Hematopoietic multipotent progenitor cell treated with erythropoietin and hydrocortisone succinate and interleukin-3 and kit ligand, for 8 days (in vitro differentiated cells): ENCODE results near the gene TIMM10B.
A peak's percentile ranks its signal among the peaks of the same experiment; 100 is the strongest.

Experiments used
- DNase-seq: peaks from one replicate; pipeline ENCODE4 v3.0.0-alpha.2; 2015

TIMM10B gene, protein sequence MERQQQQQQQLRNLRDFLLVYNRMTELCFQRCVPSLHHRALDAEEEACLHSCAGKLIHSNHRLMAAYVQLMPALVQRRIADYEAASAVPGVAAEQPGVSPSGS

DNA sequence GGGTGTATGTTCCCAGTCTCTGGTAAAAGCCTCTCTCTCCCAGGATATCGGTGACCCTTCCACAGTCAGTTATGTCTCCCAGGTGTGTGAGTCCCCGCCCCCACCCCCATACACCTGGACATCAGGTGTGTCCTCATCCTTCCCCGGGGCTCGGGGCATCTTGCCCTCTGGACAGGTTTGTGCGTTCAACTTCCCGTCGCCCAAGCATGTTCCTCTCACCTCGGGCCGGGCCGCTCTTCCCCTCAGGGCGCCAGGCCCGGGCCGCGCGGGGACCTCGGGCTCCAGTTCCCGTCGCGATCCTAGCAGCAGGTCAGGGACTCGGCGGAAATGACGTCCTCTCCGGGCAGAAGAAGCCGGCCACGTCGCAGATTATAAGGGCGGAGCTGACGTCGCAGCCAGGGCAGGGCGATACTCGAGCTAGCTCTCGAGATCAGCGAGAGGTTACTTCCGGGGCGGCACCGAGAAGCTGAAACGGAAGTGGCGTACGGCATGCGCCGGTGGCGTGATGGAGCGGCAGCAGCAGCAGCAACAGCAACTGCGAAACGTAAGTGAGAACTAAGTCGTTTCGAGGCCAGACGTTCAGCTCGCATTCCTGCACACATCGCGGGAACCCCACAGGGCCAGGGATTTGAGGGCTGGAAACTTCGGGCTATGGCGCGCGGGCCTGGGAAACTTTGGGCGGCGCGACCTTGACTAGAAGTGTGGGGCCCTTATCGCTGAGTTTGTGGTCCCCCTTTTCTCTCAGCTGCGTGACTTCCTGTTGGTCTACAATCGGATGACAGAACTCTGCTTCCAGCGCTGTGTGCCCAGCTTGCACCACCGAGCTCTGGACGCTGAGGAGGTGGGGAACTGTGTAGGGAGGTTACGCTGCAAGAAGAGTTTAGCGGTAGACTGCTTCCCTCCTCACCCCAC is at the start of gene TIMM10B, which contains the start of gene ARFIP2:
TIMM10B (plus strand) TSS at position 490 of the 912 bp plus-strand sequence; CDS start at position 506, 16 bp downstream.
ARFIP2 (minus strand) TSS at position 320 of the 912 bp plus-strand sequence. CDS start 910 bp downstream, outside the sequence.
- peak; percentile 98 for DNase-seq

DNA sequence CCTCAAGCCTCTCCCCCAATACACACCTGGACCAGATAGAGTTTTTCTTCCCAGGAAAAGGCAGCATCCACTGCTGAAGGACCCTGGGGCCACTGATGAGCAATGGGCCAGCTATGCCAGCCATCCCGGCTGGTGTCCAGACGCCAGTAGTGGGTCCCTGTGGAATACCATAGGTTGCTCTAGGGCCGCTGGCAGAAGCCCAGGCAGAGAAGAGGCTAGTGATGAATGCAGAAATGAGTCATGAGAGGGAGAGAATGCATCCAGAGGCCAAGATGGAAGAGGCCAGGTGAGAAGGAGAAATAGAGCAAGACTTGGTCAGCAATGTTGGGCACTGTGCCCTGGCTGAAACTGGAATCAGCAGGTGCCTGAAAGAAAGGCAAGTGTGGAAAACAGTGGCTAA is 49.4 kb upstream of the TIMM10B start:
- DNase-seq = no peak

DNA sequence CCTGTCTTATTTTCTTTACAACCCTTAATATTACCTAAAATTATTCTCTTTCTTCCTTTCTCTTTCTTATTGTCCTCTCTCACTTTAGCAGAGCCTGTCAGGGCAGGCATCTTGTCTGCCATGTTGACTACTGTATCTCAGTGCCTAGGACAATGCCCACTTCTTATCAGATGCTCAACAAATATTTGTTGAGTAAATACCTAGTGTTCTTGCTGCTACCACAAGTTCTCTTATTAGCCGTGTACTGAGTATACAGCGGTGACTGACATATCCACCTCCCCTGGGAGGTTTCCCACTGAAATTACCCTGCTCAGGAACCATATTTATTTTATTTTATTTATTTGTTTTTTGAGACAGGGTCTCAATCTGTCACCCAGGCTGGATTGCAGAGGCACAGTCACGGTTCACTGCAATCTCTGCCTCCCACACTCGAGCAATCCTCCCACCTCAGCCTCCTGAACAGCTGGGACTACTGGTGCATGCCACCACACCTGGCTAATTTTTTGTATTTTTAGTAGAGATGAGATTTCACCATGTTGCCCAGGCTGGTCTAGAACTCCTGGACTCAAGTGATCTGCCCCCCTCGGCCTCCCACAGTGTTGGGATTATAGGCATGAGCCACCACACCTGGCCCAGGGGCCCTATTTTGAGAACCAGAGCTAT is 47.2 kb upstream of the TIMM10B start:
- DNase-seq = no peak

DNA sequence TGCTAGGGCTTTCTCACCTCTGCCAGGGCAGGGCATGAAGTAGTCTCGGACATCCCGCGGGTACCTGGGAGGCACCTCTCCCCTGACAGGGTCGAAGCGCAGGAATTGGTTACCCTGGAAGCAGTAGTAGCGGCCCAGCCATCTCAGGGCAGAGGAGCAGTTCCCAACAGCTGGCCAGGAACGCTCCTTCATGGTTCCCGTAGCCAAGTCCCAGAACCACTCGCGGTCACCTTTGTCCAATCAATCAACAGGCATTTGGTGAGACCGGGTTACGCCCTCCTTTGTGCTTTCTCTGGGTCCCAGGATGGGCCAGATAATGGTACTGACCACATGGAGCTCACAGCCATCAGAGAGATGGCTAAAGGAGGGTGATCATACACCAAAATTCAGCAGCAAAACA is 43.9 kb upstream of the TIMM10B start:
- no peak for DNase-seq

DNA sequence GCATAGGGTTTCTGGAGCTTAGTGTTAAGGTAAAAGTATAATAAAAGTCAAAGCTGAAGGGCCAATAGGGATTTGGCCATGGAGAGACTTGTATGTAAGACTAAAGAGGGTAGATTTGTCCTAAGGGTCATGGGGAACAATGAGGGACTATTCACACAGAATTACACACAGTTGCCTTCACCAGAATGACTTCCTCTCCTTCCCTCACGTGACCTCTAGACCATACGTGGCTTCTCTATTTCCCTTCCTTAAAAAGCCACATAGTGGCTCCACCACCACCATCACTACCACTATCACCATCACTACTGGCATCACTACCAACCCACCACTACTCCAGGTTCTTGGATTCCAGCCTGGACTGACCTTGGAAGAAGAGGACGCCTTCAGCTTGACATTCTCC is 43.3 kb upstream of the TIMM10B start:
- no peak for DNase-seq

DNA sequence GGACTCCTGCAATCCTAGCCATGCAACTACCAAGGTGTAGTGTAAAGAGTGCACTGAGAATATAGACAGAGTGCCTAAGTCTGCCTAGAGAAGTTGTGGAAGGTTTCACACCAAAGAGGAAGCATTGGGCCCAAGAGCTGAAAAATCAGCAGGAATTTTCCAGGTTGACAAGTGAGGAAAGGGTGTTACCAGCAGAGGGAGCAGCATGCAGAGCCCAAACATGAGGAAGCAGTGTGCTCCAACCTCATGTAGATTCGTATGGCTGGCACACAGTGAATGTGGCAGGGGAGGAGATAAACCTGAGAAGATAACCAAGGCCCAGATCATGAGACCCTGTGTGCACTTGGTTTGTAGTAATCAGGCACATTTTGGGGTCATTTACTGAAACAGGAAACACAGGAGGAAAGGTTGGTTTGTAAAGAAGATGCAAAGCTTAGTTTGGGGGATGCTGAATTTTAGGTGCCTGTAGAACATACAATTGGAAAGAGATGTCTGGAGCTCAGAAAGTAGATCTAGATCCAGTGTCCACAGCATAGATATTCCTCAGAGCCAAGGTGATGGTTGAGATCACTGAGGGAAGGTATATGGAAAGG is 42.2 kb upstream of the TIMM10B start:
- DNase-seq = peak; percentile 81

DNA sequence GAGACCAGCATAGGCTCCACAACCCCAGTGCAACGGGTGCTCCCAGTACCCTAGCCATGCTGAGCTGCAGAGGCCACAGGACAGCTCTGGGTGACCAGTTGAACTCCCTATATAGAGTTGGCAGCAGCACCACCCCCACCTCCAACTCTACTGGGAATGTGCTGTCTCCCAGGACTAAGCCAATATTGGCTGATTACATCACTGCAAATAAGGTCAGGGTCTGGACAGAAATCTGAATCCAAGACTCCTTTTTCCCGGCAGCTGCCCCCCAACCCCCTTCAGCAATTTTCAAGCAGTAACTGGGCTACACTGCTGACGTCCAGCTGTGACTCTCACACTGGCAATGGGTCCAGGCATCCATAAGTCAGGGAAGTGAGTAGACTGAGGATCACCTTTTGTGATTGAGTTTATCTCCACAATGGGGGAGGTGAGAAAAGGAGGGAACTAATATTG is 40.4 kb upstream of the TIMM10B start, which contains the start of gene HPX:
HPX (minus strand) TSS at position 82 of the 453 bp plus-strand sequence; CDS start at position 58, 24 bp downstream.
- no peak for DNase-seq

DNA sequence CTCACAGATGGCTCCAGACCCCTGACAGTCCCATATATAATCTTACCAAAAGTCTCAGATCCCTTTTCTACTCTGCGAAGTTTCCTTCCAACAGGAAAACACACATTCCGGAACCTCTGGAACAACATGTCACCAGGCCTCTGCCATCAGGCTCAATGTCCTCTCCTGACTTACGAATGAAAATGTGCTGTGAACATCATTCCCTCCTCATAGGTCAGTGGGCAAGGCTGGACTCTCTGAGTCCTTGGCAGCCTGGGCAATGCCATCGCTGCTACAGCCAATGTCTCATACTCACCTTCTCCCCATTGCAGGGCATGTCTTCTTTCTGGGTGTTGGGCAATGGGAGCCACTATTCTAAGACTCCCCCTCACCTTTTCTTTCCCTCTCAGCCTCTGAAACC is 38.9 kb upstream of the TIMM10B start:
- DNase-seq = no peak

DNA sequence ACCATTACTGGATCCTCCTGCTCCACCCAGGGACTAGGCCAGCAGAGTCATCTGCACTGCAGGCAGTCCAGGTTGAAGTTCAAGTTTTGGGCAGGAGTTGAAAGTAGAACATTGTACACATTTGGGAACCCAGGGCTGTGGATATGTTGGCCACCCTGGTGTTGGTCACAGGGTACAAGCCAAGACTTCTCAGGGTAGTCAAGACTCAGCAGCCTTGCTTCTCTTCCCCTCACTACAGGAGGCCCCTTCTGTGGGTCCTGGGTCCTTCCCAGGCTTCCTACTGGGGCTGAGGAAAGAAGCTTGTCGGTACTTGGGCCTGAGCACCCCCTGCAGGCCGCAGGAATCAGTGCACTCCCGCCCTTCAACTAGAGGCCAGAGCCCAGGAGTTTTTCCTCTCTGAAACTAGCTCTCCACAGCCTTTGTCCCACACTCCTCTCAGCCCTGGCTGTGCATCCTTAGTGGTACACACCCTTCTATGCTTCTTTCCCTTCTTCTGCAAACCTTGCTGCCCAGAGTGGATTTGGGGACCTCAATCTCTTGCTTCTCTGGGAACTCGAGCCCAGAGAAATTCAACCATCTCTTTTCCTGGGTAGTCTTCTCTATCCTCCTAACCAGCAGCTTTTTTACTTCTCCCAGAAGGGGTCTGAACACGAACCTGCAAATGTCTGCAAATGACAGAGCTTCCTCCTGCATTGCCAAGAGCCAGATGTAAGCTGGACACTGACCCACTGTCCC is 37.9 kb upstream of the TIMM10B start:
- peak; percentile 51 for DNase-seq

DNA sequence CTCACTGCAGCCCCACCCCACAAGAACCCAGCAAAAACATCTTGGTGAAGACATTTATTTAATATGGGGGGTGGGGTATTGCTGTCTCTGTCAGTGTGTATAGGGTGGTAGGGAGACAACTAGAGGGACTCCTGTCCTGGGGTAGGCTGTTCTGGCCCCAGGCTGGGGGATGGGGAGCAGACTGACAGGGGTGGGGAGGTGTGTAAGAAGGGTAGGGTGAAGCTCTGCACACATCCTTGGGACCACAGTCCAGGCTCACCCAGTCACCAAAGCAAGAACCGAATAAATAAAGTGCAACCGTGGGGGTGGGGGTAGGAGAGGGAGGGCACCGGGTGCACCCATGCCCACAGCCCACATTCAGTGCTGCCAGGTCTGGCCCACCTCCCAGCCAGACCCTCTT is 32.7 kb upstream of the TIMM10B start:
- DNase-seq = no peak

DNA sequence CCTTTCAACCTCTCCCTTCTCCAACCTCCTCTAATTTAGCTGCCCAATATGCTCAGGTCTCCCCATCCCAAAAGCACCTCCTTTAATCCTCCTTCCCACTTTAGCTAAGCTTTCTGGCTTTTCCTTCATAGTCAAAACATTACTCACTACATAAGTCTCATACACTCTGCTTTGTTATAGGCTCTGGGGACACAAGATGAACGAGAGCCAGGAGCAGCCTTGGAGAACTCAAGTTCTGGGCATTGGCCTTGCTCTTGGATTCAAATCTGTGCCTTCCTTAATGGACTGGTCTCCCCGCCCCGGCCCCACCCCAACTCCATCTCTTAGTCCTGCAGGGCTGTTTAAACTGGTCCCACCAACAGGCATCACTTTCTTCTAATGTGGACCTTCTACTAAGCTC is 29.1 kb upstream of the TIMM10B start:
- DNase-seq = no peak

DNA sequence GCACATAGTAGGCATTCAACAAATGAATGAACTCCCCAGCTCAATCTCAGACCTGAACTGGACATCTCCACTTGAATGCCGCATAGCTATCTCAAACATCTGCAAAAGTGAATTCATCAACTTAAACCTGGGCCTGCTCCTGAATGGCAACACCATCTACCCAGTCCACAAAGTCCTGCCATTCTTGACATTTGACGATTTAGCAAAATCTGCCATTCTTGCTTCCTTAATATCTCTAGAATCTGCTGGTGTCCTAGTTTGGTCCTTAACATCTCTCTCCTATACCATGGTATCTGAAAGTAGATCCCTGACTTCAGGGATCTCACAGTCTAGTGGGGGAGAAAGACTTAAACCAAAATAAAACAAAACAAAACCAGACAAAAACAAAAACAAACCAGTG is 28.1 kb upstream of the TIMM10B start:
- DNase-seq = no peak

DNA sequence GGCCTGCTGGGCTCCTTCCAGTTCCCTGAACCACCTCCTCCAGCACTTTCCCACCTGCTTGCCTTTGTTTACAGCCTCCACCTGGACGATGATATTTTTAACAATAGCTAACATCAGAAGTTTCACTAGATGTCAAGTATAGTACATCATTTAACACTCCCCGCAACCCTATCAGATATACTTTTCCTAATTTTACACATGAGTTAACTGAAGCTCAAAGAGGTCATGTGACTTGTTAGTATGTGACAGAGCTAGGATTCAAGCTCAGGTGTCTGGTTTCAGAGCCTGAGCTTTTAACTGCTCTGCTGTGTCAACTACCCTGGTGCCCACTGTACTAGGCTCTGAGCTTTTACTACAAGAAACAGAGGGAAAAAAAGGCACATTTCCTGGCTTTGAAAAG is 26.2 kb upstream of the TIMM10B start:
- DNase-seq = no peak

DNA sequence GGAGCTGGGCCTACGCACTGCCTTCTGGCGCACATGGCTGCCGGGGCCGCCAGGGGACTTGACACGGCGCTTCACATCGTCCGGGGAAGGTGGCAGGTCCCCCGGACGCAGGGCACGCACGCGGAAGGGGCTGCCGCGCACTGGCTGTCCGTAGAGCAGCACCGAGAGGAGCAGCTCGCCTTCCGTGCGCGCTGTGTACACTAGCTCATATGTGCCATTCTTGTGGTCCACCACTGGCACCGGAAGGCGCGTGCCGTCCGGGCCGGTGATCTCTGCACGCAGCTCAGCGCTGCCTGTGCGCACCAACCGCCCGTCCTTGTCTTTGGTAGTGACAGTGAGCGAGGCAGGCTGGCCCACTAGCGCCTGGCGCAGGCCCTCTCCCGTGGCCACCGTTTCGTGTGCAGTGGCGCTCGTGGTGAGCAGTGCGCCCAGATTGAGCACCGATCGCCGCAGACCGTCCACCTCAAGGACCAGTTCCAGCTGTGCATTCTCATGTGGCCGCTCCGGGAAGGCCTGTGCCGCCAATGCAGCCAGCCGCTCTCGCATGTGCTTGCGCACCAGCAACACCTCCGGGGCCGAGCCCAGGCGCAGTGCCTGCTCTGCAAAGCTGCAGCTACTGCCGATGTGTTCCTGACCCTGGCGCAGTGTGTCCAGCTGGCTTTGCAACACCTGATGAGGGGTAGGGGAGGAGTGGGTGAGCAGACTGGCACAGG is 24.8 kb upstream of the TIMM10B start:
- no peak for DNase-seq

DNA sequence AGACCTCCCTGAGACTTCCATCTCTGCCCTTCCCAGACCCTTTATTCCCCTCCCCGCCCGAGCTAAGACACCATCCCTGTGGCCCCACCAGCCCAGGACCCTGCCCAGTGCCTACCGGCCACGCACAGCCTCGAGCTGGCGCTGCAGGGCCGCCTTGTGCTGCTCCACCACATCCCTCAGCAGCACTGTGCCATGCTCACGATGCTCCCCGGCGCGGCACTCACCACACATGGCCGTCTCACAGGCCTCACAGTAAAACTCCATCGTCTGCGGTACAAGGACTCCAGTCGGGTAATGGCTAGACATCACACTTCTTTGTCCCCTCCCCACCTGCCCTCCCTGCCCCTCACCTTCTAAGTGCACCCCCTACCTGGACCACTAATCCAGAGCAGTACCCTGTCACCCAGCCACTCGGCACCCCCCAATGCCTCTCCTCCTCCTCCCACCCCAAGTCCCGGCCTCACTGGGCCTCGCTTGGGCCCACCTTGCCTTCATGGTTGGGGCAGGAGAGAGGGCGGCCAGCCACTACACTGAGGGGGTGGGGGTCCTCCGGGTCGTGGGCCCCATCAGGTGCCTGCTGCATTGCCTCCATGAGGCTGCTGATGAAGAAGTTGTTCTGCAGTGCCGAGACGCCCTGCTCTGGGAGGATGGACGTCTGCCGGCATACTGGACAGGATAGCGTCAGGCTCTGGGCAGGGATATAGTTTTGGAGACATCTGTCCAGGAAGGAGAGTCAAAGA is 23.6 kb upstream of the TIMM10B start:
- no peak for DNase-seq

DNA sequence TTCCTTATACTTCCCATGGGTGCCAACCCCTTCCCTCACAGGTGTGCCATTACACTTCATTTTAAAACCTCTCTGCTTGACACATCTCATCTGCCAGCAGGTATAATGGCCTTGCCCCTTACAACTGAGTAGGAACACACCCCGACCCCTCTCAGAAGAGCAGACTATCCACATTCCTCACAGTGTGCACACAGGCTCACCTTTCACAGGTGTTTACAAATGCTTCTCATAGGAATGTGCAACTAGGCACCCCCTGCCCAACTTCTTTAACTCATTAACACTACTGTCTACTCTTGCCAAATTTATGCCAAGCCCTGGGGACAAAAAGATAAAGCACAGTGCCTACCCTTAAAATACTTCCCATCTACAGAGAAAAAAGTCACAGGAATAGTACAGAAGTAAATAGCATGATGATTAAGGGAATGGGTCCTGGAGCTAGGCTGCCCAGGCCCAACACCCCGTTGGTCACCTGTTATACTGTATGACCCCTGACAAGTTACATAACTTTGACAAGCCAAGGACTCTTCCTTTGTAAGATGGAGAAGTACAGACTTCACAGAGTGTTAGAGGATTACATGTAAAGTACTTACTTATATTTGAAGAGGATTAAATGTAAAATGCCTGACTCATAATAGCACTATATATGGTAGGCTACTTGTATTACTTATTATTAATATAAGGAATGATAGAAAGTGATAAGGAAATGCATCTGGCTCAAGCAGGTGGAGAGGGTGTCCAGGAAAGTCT is 22.8 kb upstream of the TIMM10B start:
- no peak for DNase-seq

DNA sequence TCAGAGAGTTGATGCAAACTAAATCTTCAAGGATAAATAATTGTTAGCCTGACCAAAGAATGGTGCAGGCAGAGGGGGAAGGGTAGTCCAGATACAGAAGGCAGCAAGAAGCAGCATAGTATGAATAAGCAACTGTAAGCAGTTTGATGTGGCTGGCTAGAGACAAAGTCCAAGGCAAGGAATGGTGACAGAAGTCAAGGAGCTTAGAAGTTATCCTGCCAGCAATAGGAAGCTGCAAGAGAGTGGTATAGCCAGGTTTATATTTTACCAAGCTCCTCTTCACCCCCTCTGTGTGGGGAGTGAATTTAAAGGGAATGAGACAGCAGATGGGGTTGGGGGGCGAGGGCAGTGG is 22.2 kb upstream of the TIMM10B start:
- DNase-seq = no peak

DNA sequence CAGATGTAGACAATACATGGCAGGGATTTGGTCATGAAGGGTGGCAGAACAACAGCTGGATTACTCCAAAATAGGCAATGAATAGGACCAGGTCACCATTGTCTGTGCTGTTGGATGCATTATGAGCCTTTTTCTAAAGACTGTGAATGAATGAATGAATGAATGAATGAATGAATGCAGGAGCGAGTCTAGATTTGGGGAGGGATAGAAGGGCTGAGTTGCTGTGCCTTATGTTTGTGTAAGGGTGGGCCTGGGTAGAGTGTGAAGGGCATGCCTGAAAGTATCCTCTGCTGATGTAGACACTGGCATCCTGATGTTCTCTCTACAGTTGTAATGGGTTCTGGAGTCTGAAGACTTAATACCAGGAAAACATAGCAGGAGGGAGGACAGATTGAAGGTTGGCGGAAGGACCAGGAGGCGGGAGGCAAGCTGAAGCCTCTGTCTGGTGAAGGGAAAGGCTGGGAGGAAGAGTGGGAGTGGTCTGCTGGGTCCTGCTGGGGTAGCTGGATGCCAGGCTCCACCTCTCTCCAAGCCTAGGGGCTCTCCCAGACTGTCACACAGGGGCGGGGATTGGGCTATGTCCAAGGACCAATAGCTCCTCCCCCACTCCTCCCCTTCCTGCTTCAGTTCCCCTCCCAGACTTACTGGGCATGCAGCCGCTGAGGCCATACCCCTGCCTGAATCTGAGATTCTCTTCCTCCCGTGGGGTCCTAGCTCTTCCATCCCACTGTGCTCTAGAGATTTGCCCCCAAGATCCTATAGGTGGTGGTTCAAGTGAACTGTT is 12.4 kb upstream of the TIMM10B start:
- DNase-seq = peak; percentile 82

DNA sequence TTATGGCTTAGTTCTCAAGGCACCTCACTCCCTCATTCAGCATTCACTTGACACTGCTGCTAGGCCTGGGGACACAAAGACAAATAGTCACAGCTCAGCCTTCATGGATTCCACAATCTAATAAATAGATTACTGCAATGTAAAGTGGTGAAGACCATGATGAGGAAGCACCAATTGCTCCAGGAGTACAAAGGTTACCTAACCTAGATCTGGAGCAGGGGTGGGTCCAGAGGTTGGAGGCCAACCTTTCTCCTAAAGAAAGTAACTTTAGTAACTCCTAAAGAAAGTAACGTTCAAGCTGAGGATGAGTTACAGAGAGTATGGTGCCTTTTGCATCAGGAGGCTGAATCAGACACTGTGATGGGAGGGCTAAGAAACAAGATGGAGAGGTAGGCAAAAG is 11.7 kb upstream of the TIMM10B start:
- no peak for DNase-seq

DNA sequence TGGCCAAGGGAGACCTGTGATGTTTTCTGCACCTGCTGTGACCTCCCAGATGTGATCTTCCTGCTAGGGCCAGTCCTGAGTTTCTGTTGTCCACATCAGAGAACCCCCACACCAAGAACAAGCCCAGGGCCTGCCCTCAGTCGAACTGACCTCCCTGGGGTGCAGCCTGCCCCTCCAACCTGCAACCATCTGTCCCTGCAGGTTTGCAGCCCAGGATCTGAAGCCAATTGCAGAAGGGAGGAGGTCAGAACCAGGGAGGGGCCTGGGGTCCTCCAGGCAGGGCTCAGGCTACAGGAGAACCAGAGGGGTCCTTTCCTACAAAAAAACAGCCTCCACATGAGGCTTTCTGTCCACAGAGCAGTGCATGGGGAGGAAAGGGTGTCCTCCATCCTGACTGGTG is 8.4 kb upstream of the TIMM10B start:
- no peak for DNase-seq
